Heart left ventricle (tissue), 13 donors: ENCODE measurements around the gene SUPT5H.

Experiments used
- POLR2A ChIP-seq, 2 donors: fragments of 450-650 bp; IDR thresholded peaks; one replicate each; pipeline ENCODE4 v1.6.1; 2017; ENCODE audit warnings: antibody characterized with exemption in 2 of 2, mild to moderate bottlenecking in 2 of 2, moderate library complexity in 2 of 2
- TF ChIP-seq, protein P1 (sequence below), 12 donors: fragments of 200-600 bp; sonication (generic) in 4 of 12; IDR thresholded peaks; one replicate each; pipeline versions ENCODE4 v1.5.0 to v1.8.0; 2018 to 2022; ENCODE audit warnings: antibody characterized with exemption in 12 of 12, mild to moderate bottlenecking in 5 of 12
- donor health status: ischemic (EF 13 %, LVEDD 7.1; RV severe dilation, severe dysfunction).
- donor health status: DM: no; HTN: yes; CAD: no.
- donor health status: DM: no; HTN: no; CAD: no.
- donor health status: ischemic (EF 25% LVEDD 6.9; RV normal size, moderate dysfunction).
- donor health status: ischemic (EF 25% LVEDD 5.7; RV mildly dilated, moderate dysfunction).
- donor health status: ischemic (EF 35%, LVEDD 5.7; RV mildly dilated, moderate dysfunction).
- donor health status: nonischemic (EF 11% LVEDD 7.7; RV severe dilation, severe dysfunction).
- donor health status: DM: yes; HTN: yes; CAD: no.
- donor health status: PGD.
- donor health status: ischemic (EF 29% LVEDD 5.4; RV normal size, mild dysfunction).
- donor health status: nonischemic (EF 23%, LVEDD 6.1; RV moderate dilation, normal function).

DNA sequence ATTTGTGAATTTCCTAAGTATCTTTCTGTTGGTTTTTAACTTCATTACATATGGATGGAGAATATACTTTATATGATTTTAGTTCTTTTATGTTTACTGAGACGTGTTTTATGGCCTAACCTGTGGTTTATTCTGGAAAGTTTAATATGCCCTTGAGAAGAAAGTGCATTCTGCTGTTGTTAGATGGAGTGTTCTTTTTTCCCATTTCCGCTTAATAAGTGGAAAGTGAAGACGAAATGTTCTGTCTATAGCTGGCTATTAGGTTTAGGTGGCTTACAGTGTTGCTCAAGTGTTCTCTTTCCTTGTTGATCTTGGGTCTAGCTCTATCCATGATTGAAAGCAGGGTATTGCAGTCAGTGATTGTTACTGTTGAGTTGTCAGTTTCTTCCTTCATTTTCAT lies 18.0 kb downstream of the SUPT5H start:
- TF ChIP-seq, protein P1, sequence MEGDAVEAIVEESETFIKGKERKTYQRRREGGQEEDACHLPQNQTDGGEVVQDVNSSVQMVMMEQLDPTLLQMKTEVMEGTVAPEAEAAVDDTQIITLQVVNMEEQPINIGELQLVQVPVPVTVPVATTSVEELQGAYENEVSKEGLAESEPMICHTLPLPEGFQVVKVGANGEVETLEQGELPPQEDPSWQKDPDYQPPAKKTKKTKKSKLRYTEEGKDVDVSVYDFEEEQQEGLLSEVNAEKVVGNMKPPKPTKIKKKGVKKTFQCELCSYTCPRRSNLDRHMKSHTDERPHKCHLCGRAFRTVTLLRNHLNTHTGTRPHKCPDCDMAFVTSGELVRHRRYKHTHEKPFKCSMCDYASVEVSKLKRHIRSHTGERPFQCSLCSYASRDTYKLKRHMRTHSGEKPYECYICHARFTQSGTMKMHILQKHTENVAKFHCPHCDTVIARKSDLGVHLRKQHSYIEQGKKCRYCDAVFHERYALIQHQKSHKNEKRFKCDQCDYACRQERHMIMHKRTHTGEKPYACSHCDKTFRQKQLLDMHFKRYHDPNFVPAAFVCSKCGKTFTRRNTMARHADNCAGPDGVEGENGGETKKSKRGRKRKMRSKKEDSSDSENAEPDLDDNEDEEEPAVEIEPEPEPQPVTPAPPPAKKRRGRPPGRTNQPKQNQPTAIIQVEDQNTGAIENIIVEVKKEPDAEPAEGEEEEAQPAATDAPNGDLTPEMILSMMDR (IDR thresholded peaks at IDR 0.05) = no peak
- no peak for TF ChIP-seq POLR2A (IDR thresholded peaks at IDR 0.05)
